Right hindlimb (tissue), 1 donor: Measurements from ENCODE around the gene FOLH1.
A peak's percentile ranks its signal among the peaks of the same experiment; 100 is the strongest.
"Not testable (repeated sequence)": the region's sequence is repeated elsewhere in the genome, so short reads cannot be mapped to it uniquely, and the experiment has no call there.

ENCODE experiments used
- DNase-seq: peaks from one replicate; pipeline ENCODE4 v3.0.0-alpha.2; 2018

Gene FOLH1

DNA sequence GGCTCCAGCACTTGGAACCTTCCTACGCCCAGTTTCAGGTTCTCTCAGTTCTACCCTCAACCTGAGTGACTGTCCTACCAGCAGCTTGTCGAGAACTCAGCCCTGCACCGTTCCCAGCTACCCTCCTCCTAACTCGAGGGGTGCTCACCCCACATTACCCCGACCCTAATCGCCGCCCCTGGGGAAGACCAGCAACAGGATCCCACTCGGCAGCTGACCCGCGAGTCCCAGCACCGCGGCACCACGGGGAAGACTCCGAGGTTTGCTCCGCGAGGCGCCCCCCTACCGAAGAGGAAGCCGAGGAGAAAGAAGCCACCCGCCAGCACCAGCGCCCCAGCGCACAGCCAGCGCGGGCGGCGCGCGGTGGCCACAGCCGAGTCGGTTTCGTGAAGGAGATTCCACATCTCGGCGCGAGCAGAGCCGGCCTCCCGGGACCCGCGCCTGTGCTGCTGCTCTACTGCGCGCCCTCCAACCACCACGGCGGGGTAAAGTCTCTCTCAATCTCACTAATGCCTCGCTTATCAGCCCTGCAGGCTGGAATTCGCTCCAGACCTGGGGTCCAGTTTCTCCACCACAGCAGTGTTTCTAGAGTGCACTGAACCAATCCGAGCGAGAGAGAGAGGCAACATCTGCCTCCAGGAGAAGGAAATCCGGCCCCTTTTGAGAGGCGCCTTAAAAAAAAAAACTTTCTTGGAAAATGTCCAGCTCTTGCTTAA is at the start of gene FOLH1:
FOLH1 (minus strand) TSS at position 597 of the 716 bp plus-strand sequence; CDS start at position 404, 193 bp downstream.
- DNase-seq, result peak; percentile 76

DNA sequence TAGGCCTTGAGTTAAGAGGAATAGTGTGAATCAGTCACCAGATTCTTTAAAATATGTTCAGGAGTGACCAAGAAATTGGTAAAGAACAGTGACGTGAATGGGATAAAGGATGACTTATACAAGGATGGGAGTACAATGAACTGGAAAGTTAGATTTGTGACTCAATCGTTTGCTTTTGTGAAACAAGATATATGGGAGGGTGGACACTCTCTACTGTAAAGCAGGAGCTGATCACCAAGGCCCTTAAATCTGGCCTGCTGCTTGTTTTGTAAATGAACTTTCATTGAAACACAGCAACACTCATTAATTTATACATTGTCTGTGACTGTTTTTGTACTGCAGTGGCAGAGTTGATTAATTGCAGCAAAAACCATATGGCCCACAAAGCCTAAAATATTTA is 46.7 kb upstream of the FOLH1 start:
- not testable (repeated sequence) for DNase-seq

DNA sequence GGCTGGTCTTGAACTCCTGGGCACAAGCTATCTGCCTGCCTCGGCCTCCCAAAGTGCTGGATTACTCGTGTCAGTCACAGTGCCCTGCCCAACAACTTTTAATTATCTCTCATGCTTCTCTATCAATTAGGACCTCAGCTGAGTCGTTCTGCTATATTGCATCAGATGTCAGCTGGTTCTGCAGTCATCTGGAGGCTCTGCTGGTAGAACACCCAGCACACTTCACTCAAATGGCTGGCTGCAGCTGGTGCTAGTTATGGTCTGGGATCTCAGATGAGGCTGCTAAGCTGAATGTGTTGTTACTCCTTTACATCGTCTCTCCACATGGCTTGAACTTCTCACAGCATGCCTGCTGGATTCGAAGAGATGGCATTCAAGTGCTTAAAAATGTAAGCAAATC is 42.8 kb upstream of the FOLH1 start:
- not testable (repeated sequence) for DNase-seq

DNA sequence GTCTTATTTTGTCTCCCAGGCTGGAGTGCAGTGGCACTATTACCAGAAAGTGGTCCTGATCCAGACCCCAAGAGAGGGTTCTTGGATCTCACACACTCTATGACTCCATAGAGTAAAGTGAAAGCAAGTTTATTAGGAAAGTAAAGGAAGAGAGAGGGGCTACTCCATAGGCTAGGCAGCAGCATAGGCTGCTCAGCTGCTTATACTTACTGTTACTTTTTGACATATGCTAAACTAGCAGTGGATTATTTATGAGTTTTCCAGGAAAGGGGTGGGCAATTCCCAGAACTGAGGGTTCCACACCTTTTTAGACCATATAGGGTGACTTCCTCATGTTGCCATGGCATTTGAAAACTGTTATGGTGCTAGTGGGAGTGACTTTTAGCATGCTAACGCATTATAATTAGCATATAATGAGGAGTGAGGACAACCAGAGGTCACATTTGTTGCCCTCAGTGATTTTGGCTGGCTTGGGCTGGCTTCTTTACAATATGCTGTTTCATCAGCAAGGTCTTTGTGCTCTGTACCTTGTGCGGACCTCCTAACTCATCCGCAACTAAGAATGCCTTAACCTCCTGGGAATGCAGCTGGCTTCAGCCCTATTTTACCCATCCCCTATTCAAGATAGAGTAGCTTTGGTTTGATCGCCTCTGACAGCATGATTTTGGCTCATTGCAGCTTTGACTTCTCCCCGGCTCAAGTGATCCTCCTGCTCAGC is 42.2 kb upstream of the FOLH1 start:
- not testable (repeated sequence) for DNase-seq

DNA sequence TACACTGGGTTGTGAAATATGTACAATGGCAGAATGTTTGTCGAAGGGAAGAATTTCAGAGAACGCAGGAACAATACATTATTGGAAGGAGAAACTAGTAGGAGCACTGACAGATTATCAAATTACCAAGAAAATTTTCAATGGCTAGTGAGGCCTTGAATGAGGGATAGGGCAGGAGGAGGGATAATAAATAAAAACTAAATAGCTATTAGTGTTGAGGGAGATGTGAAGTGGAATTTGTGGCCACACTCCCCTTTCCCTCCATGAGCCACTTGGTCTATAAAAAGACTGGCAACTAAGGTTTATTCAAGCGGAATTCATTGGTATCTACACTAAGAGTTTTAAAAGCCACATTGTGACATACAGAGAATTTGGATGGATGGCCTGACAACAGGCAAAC is 41.0 kb upstream of the FOLH1 start:
- not testable (repeated sequence) for DNase-seq

DNA sequence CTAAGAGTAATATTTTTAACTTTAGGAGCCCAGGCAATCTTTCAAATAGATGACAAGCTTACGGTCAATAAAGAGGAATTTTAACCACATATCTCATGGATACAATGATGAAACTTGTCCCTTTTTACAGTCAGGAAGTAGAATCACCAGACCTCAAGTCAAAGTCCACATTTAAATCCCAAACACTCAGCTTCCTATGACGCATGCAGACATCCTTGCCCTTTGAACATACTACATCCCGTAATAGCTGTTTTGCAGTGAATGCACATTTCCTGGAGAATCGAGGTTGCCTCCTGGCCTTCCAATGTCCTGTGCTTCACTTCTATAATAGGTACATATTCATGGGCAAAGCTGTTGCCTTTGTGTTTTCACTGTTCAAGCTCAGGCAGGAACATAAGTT is 25.3 kb upstream of the FOLH1 start:
- not testable (repeated sequence) for DNase-seq

DNA sequence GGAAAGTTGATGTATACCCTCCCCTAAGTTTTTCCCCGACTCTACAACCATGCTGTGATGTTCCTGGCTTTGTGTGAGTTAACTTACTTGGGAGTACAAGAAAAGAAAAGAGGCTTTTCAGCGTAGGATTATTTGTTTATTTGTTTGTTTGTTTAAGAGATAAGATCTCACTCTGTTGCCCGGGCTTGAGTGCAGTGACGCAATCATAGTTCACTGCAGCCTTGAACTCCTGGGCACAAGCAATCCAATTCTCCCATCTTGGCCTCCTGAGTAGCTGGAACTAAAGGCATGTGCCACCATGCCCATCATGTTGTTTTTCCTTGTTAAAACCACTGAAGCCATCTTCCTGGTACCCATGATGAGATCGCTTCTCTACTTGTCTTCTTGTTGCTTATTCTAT is 24.6 kb upstream of the FOLH1 start:
- not testable (repeated sequence) for DNase-seq

DNA sequence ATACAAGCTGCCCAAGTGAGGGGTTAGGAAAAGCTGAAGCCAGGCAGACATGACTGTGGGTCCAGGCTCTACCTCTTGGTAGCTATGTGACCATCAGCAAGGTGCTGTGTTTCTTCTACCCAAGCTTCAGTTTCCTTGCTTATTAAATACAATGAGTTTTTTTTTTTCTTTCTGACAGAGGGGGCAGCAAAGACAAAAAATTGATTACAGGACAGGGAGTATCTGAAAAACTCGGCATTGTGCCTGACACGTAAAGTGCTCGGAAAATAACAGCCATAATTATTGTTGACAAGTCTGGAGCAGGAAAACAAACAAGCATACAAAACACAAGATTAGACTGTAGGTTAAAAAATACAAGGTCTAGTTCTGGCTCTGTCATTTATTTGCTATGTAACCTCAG is 23.3 kb upstream of the FOLH1 start:
- not testable (repeated sequence) for DNase-seq

DNA sequence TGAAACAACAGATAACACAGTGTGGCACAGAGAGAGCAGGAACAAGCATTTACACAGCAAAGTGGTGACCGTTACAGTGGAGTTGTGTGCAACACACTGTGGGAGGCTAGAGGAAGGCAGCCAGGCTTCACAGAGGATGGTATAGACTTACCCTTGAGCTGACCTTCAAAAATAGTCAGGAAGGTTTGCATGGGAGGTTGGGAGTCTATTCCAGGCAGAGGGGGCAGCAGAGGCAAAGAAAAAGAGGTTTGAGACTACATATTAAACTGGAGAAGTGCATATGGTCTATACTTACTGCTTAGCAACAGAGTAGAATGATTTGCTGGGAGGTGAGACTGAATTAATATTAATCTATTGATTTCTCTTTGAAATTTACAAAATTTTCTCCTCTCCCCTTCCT is 22.1 kb upstream of the FOLH1 start:
- not testable (repeated sequence) for DNase-seq

DNA sequence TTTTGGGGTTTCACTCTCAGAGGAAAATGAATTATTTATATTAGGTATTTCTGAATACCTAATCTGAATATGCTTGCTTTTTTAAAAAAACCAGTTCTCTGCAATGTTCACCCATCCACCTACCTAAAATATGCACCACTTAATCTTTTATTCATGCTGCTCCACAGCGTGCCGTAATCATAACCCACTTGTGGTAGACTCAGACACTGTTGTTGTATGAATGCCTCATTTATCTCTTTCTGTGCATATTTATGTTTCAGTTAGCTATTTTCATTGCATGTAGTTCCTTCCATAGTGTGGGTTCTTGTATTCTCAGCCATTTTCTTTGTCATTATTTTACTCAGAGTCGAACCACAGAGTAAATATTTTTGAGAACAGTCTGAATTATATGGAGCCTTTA is 21.6 kb upstream of the FOLH1 start:
- not testable (repeated sequence) for DNase-seq

DNA sequence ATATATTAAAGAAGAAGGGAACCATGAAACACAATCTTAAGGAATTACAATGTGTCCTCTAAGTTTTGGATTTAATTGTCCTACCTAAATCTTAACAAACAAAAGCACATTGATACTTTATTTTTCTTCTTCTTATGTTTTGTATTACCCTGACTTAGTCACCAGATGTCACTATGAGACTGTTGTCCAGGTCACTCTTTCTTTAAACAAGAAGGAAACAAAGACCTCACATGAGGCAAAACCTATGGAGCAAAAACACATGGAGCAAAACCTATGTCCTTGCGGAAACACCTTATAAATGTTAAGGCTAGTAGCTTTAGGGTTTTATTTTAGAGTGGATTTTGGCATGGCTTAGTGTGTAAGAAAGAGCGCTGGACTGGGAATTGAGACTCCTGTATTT is 20.7 kb upstream of the FOLH1 start:
- DNase-seq, result not testable (repeated sequence)

DNA sequence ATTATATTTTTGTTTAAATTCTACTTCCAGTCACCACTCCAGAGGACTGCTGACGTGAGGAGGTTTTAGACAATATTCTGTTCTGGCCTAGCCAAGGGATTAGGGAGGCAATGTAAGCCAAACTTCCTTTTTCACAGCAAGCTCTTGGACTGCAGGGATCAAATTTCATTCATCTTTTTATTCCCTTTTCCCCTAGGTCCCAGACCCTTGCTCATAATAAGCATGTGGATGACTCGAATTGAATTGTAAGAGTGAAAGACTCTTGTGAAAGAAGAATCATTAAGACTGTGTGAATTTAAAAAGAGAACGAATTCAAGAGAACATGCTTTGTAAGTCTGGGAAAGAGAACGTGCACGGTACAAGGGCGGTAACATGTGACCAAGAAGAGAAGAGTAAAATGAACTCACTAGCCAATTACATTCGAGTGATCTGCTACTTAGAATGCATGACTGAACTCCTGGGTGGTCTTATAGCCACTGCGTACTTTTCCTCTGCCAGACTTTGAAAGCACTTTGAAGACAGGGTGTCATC is 16.9 kb upstream of the FOLH1 start:
- not testable (repeated sequence) for DNase-seq

DNA sequence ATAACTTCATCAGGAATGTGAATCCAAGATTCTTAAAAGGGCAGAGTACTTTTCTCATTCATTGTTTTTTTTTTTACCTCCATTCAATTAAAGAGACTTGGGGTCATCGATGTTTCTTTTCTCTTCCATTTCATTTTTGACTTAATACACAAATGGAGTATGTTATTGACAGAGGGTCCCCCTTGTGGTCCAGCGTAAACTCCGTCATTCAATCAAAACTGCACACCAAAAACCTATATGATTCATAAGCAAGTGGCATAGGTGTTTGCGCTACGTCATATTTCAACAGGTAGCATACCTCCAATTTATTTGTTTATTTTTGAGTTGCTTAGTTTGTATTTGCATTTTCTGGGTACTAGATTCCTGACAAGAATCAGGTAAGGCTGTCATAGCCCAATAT is 12.7 kb upstream of the FOLH1 start:
- no peak for DNase-seq

DNA sequence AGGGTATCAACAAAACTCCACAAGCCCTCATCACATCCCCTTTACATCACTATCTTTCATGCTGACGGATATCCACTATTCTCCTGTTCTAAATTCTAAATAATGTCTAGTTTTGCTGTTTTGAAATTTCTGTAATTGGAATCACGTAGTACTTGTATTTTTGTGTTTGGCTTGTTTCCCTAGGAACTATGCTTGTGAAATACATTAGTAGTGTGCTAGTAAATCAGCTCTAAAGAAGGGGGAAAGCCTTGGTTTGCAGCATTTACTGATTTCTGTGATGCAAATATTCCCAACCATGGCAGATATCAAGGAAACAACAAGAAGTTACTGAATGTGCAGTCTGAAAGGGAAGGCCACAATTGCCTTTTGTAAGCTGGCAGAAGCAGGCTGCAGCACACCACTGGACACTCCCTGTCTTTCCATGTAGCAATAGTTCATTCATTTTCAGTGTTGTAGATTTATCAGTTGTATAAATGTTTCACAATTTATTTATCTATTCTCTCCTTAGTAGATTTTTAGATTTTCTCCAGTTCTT is 4.7 kb upstream of the FOLH1 start:
- no peak for DNase-seq

DNA sequence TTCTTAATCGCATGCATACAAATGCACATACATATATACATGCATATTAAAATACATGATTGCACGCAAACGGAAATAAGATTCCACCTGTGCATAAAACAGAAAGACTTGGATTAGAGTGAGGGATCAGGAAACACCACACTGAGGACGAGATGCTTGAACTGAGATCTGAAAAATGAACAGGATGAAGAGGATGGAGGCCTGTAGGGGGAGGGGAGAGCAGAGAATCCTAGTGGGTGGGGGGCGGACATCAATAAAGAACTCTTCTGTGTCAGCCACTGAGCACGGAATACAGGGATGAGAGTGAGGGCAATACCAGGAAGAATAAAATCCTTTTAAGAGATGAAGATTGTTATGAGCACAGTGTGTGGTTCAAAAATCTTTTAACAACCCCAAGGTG is 1.4 kb downstream of the FOLH1 start:
- not testable (repeated sequence) for DNase-seq

DNA sequence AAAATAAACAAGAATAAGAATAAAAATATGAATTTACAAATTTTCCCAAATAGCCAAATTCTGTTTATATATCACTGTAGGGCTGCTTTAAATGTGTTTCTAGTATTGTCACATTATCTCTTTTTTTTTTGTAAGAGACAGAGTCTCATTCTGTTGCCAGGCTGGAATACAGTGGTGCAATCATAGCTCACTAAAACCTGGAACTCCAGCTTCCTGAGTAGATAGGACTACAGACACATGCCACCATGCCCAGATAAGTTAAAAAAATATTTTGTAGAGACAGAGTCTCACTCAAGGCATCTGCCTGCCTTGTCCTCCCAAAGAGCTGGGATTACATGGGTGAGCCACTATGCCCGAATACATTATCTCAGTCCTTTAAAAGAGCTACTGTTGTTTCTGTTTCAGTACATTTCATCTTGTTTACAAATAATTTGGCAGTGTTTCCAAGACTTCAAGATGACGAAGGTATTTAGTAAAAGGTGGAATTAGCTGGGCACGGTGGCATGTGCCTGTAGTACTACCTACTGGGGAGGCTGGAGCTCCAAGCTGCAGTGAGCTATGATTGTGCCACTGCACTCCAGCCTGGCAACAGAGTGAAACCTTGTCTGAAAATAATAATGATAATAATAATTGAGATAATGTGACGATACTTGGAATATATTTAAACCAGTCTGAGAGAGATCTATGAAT is 6.0 kb downstream of the FOLH1 start:
- no peak for DNase-seq

DNA sequence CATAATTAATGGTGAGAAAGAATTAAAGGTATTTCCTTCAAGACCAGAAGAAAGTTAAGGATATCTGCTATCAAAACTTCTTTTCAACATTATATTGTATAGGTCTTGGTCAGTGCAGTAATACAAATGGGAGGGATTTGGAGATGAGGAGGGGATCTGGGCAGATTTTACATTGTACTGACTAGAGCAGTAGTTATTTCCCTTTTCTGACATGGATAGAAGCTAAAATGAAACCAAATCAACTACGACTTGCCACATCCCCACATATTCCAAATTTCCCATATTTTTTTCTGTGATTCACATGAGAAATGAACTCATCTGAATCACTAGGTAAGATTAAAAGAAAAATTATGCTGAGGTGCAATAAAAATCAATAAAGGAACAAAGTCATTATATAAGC is 11.6 kb downstream of the FOLH1 start:
- DNase-seq, result not testable (repeated sequence)

DNA sequence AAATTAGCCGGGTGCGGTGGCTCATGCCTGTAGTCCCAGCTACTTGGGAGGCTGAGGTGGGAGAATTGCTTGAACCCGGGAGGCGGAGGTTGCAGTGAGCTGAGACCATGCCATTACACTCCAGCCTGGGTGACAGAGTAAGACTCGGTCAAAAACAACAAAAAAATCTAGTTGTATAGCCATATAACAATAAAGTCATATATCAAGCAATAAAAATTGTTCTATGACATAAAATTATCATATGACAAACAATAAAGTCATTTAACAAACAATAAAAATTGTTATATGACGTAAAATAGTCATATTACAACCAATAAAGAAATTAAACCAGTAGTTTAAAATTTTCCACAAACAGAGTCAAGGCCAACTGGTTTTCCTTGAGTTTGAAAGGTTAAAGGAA is 12.4 kb downstream of the FOLH1 start:
- DNase-seq, result not testable (repeated sequence)

DNA sequence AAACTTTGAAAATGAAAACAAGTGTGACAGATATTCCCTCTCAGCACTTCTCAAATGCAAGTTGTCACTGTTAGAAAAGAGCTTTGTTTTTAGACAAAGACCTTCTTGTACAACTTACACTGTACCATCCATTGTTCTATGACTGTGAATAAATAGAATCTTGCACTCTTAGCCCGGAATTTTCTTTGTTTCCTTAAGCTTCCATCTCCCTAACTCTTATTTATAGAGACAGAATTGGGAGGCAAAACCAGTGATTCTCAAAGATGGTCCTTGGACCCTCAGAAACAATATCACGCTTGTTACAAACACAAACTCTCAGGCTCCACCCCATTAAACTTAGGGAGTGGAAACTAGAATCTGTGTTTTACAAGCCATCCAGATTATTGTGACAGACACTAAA is 18.1 kb downstream of the FOLH1 start:
- not testable (repeated sequence) for DNase-seq

DNA sequence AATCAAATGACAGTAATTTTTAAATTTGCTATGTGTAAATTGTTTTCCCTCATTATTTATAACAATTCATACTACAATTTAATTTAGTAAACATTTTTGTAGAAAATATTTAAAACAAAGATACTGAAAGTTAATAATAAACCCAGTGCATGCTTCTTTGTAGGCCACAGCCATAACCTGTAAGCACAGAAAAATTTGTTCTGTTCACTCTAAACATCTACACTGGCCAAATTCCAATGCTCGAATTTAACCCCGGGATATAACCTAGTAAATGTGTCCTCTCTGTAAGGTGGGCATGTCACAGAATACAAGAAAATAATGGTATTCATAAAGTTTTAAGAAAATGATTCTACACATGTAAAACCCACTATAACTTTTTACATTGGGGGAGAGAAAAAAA is 22.2 kb downstream of the FOLH1 start:
- DNase-seq, result not testable (repeated sequence)

DNA sequence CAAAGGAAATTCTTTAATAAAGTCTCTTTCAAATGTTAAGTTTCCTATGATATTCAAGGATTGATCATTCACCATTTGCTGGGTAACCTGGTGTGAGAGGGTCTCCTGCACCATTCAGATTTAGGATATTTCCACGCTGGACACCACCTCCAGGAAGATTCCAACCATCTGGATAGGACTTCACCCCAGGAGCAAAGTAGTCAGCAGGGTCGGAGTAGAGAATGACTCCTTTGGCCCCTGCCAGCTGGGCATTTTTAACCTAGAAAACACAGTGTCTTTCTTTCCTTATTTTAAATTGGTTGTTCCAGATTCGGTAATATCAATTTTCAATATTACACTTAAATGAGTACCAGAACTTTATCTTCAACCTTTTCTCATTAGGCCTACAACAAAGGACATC is 22.8 kb downstream of the FOLH1 start:
- DNase-seq, result not testable (repeated sequence)

DNA sequence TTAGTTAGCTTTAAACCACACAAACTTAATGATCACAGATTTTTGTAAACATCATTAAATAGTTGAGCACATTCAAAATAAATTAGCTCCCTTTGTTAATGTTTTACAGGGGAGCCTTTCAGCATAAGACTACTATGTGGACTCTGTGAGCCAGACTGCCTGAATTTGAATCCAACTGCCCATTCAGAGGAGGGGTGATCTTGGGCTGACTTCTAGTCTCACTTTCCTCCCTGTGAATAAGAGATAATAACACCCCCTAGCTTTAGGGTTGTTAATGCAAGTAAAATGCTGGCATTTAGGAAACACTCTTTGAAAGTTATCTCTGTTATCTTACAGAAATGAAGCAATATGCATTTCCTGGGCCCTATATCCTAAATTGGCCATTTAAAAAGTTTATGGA is 23.6 kb downstream of the FOLH1 start:
- DNase-seq, result not testable (repeated sequence)

DNA sequence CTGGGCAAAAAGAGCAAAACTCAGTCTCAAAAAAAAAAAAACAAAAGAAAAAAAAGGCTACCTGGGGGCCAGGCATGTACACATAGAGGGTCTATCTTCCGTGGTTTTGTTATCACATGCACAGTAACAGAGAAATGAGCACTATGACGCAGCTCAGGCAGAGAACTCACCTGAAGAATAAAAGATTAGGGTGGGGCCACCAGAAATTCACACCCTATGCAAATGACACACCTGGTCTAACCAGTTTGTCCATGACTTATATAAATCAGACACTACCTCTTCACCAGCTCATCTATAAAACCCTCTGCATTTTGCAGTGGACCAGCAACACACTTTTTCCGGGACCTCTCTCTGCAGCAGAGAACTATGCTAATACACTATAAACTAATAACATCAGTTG is 30.5 kb downstream of the FOLH1 start:
- not testable (repeated sequence) for DNase-seq
